Hematopoietic multipotent progenitor cell (in vitro differentiated cells): ENCODE measurements around the gene KRTAP10-10. TPM values are rescaled to one million over a fixed set of nuclear protein-coding genes. Genes with fewer than 3 reads are reported as not detected.
"Not testable (repeated sequence)": the region's sequence is repeated elsewhere in the genome, so short reads cannot be mapped to it uniquely, and the experiment has no call there.

Source experiments
- DNase-seq, 3 donors: peaks; one replicate each; pipeline ENCODE4 v3.0.0-alpha.2; 2011 to 2015; ENCODE audit warnings: low read depth in 2 of 3, low spot score in 2 of 3
- total RNA-seq: library from RNA; depleted of rRNA; stranded (reverse); fragments of >200 nt; gene quantifications from one replicate; pipeline ENCODE4 v1.2.3, GENCODE V29; 2012

The KRTAP10-10 gene
- not detected for total RNA-seq

GRCh38 chr21:44637018-44637850, at the start of gene KRTAP10-10:
Gene KRTAP10-10, plus strand, starts transcription at chr21:44637356. Its CDS starts 62 bp downstream, at chr21:44637418.
- DNase-seq = no peak

- DNase-seq = no peak
These were observed 48.1 kb upstream of the KRTAP10-10 start for GRCh38 chr21:44589094-44589493.

DNA sequence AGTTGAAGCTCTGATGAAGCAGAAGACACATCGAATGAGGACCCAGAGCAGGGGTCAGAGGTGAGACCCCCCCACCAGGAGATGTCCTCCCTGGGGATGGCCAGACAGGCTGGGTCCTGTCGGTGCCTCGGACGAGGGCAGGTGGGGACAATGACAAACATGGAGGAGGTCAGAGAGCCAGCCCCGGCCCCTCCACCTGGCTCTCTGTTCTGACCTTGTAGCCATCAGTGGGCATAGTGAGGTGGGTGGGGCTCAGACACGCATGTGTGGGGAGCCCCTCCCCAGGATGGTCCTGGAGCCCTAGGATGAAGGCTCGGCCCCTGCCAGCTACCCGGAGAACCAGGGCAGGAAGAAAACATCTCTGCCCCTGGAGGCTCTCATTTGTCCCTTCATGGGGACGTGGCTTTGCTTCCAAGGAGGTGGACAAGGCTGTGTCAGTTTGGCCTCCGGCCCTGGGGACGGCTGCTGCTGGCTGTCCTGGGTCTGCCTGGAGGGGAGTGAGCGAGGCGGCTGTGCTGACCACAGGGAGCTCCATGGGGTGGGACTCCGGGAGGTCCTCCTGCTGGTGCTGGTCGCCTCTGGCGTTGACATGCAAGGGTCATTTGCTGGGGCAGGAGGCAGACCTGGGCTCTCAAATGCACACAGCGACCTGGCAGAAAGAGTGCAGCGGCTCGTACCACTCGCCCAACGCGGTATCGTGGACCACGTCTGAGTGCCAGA, 47.4 kb upstream of the KRTAP10-10 start:
- DNase-seq = no peak

- DNase-seq = no peak
These were observed 46.8 kb upstream of the KRTAP10-10 start for GRCh38 chr21:44590311-44590721.

DNA sequence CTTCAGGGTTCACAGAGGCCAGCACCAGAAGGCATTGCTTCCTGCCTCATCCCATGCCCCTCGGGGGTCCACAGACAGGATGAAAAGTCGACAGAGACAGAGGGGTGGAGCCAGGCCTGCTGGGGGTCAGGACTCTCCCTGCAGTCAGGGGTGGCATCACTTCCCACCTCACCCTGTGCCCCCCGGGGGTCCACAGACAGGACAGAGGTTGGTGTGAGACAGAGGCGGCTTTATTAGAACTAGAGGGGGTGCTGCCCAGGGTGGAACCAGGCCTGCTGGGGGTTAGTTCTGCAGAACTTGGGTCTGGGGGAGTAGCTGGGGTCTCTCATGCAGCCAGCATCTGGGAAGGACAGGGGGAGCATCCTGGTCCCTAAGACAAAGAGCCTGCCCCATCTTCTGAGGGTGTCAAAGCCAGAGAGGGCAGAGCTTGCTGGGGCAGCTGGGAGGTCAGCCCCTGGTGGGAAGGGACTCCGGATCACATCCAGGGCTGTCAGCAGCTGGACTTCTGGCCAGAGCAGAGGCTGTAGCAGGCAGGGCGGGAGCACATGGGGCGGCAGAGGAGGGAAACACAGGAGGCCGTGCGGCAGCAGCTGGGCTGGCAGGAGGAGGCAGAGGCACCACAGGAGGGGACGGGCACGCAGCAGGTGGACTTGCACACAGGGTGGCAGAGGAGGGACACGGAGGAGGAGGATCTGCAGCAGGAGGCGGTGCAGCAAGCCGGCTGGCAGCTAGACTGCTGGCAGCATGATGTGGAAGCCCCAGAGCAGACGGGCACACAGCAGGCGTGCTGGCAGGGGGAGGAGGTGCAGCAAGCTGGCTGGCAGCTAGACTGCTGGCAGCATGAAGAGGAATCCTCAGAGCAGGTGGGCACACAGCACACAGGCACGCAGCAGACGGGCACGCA, 46.0 kb upstream of the KRTAP10-10 start:
- DNase-seq = not testable (repeated sequence)

DNA sequence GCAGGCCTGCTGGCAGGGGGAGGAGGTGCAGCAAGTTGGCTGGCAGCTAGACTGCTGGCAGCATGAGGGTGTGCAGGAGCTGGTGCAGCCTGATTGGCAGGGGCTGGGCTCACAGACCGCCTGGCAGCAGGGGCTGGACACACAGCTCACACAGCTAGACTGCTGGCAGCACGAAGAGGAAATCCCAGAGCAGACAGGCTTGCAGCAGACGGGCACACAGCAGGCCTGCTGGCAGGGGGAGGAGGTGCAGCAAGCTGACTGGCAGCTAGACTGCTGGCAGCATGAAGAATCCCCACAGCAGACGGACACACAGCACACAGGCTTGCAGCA, 45.4 kb upstream of the KRTAP10-10 start:
- not testable (repeated sequence) for DNase-seq

DNA sequence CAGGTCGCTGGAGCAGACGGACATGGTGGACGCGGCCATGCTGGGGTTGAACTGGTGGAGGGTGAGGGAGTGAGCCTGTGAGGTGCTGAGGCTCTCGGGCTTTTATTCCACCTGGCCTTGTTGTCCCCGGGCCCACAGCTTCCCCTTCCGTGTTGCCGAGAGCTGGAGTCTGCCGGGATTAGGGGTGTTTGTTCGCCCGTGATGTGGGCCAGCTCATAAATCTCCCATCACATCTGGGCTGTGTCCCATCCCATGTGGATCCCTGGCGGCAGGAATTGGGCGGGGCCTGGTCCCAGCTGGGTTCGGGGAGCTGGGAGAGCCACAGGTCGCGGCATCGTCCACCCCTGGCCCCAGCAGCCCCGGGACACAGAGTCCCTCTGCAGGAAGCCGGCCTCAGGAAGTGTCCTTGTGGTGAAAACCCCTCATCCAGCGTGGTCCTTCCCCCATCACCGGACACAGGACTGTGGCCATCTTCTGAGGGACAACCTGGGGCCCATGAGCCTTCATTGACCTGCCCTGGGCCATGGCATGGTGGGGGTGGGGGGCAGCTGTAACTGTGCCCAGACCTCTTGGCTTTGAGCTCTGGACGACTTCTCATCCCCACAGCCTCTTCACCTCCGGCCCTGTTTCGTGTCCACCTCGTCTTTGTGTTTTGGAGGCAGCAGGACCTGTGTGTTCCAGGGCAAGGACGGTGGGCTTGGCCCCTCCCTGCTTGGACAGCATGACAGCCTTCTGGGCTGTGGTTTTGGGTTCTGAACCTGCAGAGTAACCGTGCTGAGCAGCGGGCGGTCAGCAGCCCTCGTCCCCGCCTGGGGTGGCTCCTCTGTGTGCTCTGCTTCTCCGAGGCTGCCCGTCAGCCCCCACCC, 44.5 kb upstream of the KRTAP10-10 start, which contains the start of gene KRTAP10-6:
Gene KRTAP10-6 (minus strand): TSS at position 60 of the 866 bp plus-strand sequence. CDS start 21 bp downstream, at position 39.
- DNase-seq = no peak

DNA sequence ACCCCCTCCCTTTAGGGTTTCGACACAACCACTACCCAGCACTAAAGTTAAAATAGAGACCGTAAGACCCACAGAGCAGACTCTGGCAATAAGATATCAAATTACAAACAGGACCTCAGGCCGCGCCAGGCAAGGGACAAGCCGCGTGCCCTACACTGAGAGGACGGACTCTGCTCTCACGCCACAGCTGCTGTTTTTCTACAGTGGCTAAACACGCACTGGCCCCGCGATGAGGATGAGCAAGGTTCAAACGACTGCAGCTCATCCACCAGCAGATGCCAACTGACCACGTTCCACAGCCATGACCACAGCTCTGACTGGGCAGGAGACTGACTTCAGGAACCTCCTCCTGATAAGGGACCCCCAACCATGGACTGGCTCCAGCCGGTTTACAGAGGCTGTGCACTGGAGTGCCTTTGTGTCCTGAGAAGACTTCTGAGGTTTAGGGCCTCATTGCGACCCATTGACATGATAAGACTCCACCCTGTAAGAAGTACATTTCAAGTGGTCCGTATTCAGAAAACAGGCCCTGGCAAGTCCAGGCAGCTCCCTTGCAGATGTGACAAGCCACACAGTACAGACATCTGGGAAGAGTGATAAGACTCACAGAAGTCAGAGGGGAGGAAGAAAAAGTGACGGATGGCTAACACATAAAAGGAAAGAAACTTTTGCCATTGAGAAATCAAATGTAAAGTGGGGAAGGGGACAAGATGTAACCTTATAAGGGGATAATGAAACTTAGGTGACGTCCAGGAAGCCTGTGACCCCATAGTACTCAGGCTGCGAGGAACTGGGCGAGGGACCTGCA, 43.4 kb upstream of the KRTAP10-10 start:
- DNase-seq = peak in 2 of 3 donors; percentile 20 to 36

GRCh38 chr21:44594406-44594916, 42.7 kb upstream of the KRTAP10-10 start:
- no peak for DNase-seq

GRCh38 chr21:44595524-44595923, 41.6 kb upstream of the KRTAP10-10 start:
- no peak for DNase-seq

GRCh38 chr21:44596068-44596725, 41.0 kb upstream of the KRTAP10-10 start:
- DNase-seq = no peak

- no peak for DNase-seq
These were observed 39.1 kb upstream of the KRTAP10-10 start for GRCh38 chr21:44598061-44598460.

DNA sequence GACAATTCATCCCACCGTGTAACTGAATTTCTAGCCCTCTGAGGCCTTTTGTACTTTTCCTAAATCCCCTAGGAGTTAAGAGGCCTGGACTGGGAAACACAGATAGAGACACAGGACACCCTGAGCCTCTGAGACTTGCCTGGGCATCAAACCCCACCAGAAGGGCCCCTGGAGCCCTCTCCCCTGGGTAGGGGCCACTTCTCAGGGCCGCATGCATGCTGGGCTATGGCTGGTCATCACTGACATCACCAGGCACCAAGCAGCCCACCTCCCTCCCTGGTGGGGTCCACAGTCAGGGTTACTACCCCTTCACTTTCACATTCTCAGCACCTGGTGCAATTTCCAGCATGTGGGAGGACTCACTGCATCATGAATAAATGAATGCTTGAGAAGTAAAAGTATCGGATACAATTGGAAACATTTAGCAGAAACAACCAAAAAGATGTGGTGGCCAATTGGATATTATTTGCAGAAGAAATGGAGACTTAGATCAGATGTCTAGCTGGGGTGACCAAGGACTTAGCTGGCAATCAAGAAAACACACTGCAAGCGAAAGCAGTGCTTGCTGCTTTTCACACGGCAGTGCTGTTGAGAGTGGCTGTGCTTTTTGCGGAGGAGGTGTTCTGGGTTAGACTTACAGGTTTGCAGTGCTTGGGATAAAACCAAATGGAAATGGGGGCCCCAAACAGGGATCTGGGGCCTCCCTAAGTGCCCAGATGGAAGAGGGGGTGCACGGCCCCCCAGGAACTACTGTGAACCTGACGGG, 37.7 kb upstream of the KRTAP10-10 start:
- DNase-seq = no peak

DNA sequence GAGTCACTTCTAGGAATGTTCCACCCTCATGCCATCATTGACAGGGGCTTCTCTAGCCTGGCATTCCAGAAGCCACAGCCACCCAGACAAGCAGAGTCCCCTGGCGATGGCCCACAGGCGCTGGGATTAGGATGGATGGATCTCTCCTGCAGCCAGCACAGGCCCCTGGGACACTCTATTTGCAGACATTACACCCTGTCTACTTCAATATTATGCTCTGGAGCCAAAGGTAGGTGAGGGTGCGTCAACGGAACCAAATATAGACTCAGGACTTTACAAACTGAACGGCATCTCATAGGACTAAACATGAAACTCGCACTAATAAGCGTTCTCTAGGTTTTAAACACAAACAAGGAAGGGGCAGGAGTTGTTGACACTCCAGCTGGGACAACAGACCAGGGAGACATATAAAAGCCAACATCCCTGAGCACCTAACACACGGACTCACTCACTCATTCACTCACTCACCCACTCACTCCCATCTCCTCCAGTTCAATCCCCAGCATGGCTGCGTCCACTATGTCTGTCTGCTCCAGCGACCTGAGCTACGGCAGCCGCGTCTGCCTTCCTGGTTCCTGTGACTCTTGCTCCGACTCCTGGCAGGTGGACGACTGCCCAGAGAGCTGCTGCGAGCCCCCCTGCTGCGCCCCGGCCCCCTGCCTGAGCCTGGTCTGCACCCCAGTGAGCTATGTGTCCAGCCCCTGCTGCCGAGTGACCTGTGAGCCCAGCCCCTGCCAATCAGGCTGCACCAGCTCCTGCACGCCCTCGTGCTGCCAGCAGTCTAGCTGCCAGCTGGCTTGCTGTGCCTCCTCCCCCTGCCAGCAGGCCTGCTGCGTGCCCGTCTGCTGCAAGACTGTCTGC, 36.8 kb upstream of the KRTAP10-10 start, which contains the start of gene KRTAP10-7:
Gene KRTAP10-7 (plus strand): TSS at position 480 of the 861 bp plus-strand sequence. CDS start 25 bp downstream, at position 505.
- DNase-seq = not testable (repeated sequence)

DNA sequence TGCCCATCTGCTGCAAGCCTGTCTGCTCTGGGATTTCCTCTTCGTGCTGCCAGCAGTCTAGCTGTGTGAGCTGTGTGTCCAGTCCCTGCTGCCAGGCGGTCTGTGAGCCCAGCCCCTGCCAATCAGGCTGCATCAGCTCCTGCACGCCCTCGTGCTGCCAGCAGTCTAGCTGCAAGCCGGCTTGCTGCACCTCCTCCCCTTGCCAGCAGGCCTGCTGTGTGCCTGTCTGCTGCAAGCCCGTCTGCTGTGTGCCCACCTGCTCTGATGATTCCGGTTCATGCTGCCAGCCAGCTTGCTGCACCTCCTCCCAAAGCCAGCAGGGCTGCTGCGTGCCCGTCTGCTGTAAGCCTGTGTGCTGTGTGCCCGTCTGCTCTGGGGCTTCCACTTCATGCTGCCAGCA, 36.1 kb upstream of the KRTAP10-10 start:
- DNase-seq = not testable (repeated sequence)
